ENCODE results near the gene CTNND2.

CTNND2 gene

GRCh38 chr5:11898787-11899186 lies 5.5 kb downstream of the CTNND2 start:
- no peak overlapping the region for H3K4me3 Mint-ChIP-seq
- no peak for ATAC-seq
- peaks cover 24% of the 10 kb centered on the region for H3K27me3 Mint-ChIP-seq
- DNase-seq = no peak
- H3K9me3 Mint-ChIP-seq = no peaks in the 10 kb centered on the region
- H3K4me1 Mint-ChIP-seq = peaks cover 5% of the 10 kb centered on the region
- no peak overlapping the region for H3K27ac Mint-ChIP-seq

GRCh38 chr5:11897781-11898180 lies 6.5 kb downstream of the CTNND2 start:
- no peak overlapping the region for H3K4me3 Mint-ChIP-seq

GRCh38 chr5:11894992-11895391 lies 9.3 kb downstream of the CTNND2 start:
- DNase-seq = no peak
- H3K4me1 Mint-ChIP-seq = no peaks in the 10 kb centered on the region
- no peaks in the 10 kb centered on the region for H3K27me3 Mint-ChIP-seq
- H3K4me3 Mint-ChIP-seq = no peak overlapping the region
- H3K27ac Mint-ChIP-seq = no peak overlapping the region
- no peak for ATAC-seq
- no peaks in the 10 kb centered on the region for H3K9me3 Mint-ChIP-seq

More at GRCh38 chr5:11897781-11898180, 6.5 kb downstream of the CTNND2 start:
- H3K27ac Mint-ChIP-seq = no peak overlapping the region
- H3K27me3 Mint-ChIP-seq = peaks cover 14% of the 10 kb centered on the region
- DNase-seq (no peak), ATAC-seq (no peak)
- no peaks in the 10 kb centered on the region for H3K9me3 Mint-ChIP-seq
- peaks cover under 1% of the 10 kb centered on the region for H3K4me1 Mint-ChIP-seq

- H3K4me1 Mint-ChIP-seq = no peaks in the 10 kb centered on the region
- H3K4me3 Mint-ChIP-seq = no peak overlapping the region
- ATAC-seq = no peak
- H3K27me3 Mint-ChIP-seq = no peaks in the 10 kb centered on the region
- no peaks in the 10 kb centered on the region for H3K9me3 Mint-ChIP-seq
- H3K27ac Mint-ChIP-seq = no peak overlapping the region
- no peak for DNase-seq
Measured at GRCh38 chr5:11892832-11893231, 11.4 kb downstream of the CTNND2 start.

- no peak for ATAC-seq
- no peaks in the 10 kb centered on the region for H3K4me1 Mint-ChIP-seq
- H3K27ac Mint-ChIP-seq = no peak overlapping the region
- no peak overlapping the region for H3K4me3 Mint-ChIP-seq
- no peak for DNase-seq
- no peaks in the 10 kb centered on the region for H3K9me3 Mint-ChIP-seq
- no peaks in the 10 kb centered on the region for H3K27me3 Mint-ChIP-seq
Measured at GRCh38 chr5:11890777-11891176, 13.5 kb downstream of the CTNND2 start.

- Mint-ChIP-seq H3K27me3 (no peaks in the 10 kb centered on the region), H3K4me3 (no peak overlapping the region), H3K27ac (no peak overlapping the region), H3K9me3 (peaks cover 5 to 8% of the 10 kb centered on the region in 2 donors), H3K4me1 (no peaks in the 10 kb centered on the region)
- no peak for DNase-seq
- ATAC-seq = no peak
Measured at GRCh38 chr5:11888221-11888620, 16.0 kb downstream of the CTNND2 start.

GRCh38 chr5:11878814-11879213 lies 25.4 kb downstream of the CTNND2 start:
- ATAC-seq = no peak

GRCh38 chr5:11873587-11873986 lies 30.7 kb downstream of the CTNND2 start:
- no peak for ATAC-seq
- Mint-ChIP-seq H3K27me3 (no peaks in the 10 kb centered on the region), H3K27ac (no peak overlapping the region), H3K4me3 (no peak overlapping the region), H3K9me3 (peaks cover 0 to 5% of the 10 kb centered on the region in 2 donors), H3K4me1 (no peaks in the 10 kb centered on the region)
- no peak for DNase-seq

More at GRCh38 chr5:11878814-11879213, 25.4 kb downstream of the CTNND2 start:
- no peaks in the 10 kb centered on the region for H3K4me1 Mint-ChIP-seq
- DNase-seq = no peak
- no peak overlapping the region for H3K27ac Mint-ChIP-seq
- H3K4me3 Mint-ChIP-seq = no peak overlapping the region
- H3K27me3 Mint-ChIP-seq = no peaks in the 10 kb centered on the region
- peaks cover 18 to 30% of the 10 kb centered on the region in 2 donors for H3K9me3 Mint-ChIP-seq

GRCh38 chr5:11869203-11869602 lies 35.0 kb downstream of the CTNND2 start:
- no peak for ATAC-seq
- Mint-ChIP-seq H3K9me3 (peaks cover 0 to 13% of the 10 kb centered on the region in 2 donors), H3K4me1 (no peaks in the 10 kb centered on the region), H3K27ac (no peak overlapping the region), H3K27me3 (no peaks in the 10 kb centered on the region), H3K4me3 (no peak overlapping the region)
- DNase-seq = no peak

GRCh38 chr5:11863911-11864310 lies 40.3 kb downstream of the CTNND2 start:
- no peak overlapping the region for H3K27ac Mint-ChIP-seq
- ATAC-seq (no peak), DNase-seq (no peak)
- no peak overlapping the region for H3K4me3 Mint-ChIP-seq
- no peaks in the 10 kb centered on the region for H3K27me3 Mint-ChIP-seq
- H3K4me1 Mint-ChIP-seq = no peaks in the 10 kb centered on the region
- peaks cover 0 to 30% of the 10 kb centered on the region in 2 donors for H3K9me3 Mint-ChIP-seq

GRCh38 chr5:11857391-11857790 lies 46.9 kb downstream of the CTNND2 start:
- H3K4me3 Mint-ChIP-seq = no peak overlapping the region
- H3K9me3 Mint-ChIP-seq = peaks cover 0 to 28% of the 10 kb centered on the region in 2 donors
- no peaks in the 10 kb centered on the region for H3K27me3 Mint-ChIP-seq
- DNase-seq (no peak), ATAC-seq (no peak)
- H3K4me1 Mint-ChIP-seq = no peaks in the 10 kb centered on the region
- no peak overlapping the region for H3K27ac Mint-ChIP-seq

- no peak overlapping the region for H3K27ac Mint-ChIP-seq
- peaks cover 0 to 17% of the 10 kb centered on the region in 2 donors for H3K9me3 Mint-ChIP-seq
- no peaks in the 10 kb centered on the region for H3K4me1 Mint-ChIP-seq
- DNase-seq (no peak), ATAC-seq (no peak)
- H3K27me3 Mint-ChIP-seq = no peaks in the 10 kb centered on the region
- no peak overlapping the region for H3K4me3 Mint-ChIP-seq
Measured at GRCh38 chr5:11854936-11855335, 49.3 kb downstream of the CTNND2 start.

- Mint-ChIP-seq H3K27me3 (no peaks in the 10 kb centered on the region), H3K4me1 (no peaks in the 10 kb centered on the region), H3K9me3 (peaks cover 0 to 10% of the 10 kb centered on the region in 2 donors), H3K27ac (no peak overlapping the region), H3K4me3 (no peak overlapping the region)
- no peak for DNase-seq
- ATAC-seq = no peak
Measured at GRCh38 chr5:11853796-11854195, 50.5 kb downstream of the CTNND2 start.

- no peak overlapping the region for H3K4me3 Mint-ChIP-seq
- ATAC-seq (no peak), DNase-seq (no peak)
- H3K27me3 Mint-ChIP-seq = no peaks in the 10 kb centered on the region
- no peaks in the 10 kb centered on the region for H3K4me1 Mint-ChIP-seq
- no peak overlapping the region for H3K27ac Mint-ChIP-seq
- peaks cover 0 to 15% of the 10 kb centered on the region in 2 donors for H3K9me3 Mint-ChIP-seq
Measured at GRCh38 chr5:11853140-11853539, 51.1 kb downstream of the CTNND2 start.

- ATAC-seq (no peak), DNase-seq (no peak)
- Mint-ChIP-seq H3K27me3 (no peaks in the 10 kb centered on the region), H3K4me3 (no peak overlapping the region), H3K4me1 (no peaks in the 10 kb centered on the region), H3K9me3 (peaks cover 0 to 15% of the 10 kb centered on the region in 2 donors), H3K27ac (no peak overlapping the region)
Measured at GRCh38 chr5:11852717-11853087, 51.5 kb downstream of the CTNND2 start.

GRCh38 chr5:11851965-11852716 lies 52.1 kb downstream of the CTNND2 start:
- Mint-ChIP-seq H3K27me3 (no peaks in the 10 kb centered on the region), H3K27ac (no peak overlapping the region), H3K4me1 (no peaks in the 10 kb centered on the region), H3K9me3 (peaks cover 0 to 15% of the 10 kb centered on the region in 2 donors), H3K4me3 (no peak overlapping the region)
- DNase-seq (no peak), ATAC-seq (no peak)

- H3K4me3 Mint-ChIP-seq = no peak overlapping the region
- no peak for DNase-seq
- no peak overlapping the region for H3K27ac Mint-ChIP-seq
- no peak for ATAC-seq
- H3K9me3 Mint-ChIP-seq = peaks cover 0 to 12% of the 10 kb centered on the region in 2 donors
- no peaks in the 10 kb centered on the region for H3K27me3 Mint-ChIP-seq
- no peaks in the 10 kb centered on the region for H3K4me1 Mint-ChIP-seq
Measured at GRCh38 chr5:11851416-11851815, 52.8 kb downstream of the CTNND2 start.

Data from stimulated activated naive CD8-positive, alpha-beta T cell treated with anti-CD3 and anti-CD28 coated beads, Interleukin-15, amount 100 ng/mL, for 72 hours (primary cell).